Measurements from ENCODE around the gene MPHOSPH10. TPM values are rescaled to one million over a fixed set of nuclear protein-coding genes. Genes with fewer than 3 reads are reported as not detected.
"Not testable (repeated sequence)": the region's sequence is repeated elsewhere in the genome, so short reads cannot be mapped to it uniquely, and the experiment has no call there.

The MPHOSPH10 gene
- polyA plus RNA-seq (2012; ENCODE audit: insufficient read depth, insufficient read length), result 40.6 TPM

GRCh38 chr2:71130152-71130904 is at the start of gene MPHOSPH10, which contains the start of gene MCEE:
Gene MPHOSPH10 (plus strand): TSS chr2:71130634. CDS start chr2:71130666, 32 bp downstream.
Gene MCEE (minus strand): TSS chr2:71130229. CDS start chr2:71130219, 10 bp downstream.
- DNase-seq (ENCODE audit: low read depth, low spot score), result peak; percentile 87
- peak within 1 kb of the TSS; percentile 91 for H3K4me3 ChIP-seq (ENCODE audit: low read length)

- no peak overlapping the region for H3K4me3 ChIP-seq (ENCODE audit: low read length)
- no peak for DNase-seq (ENCODE audit: low read depth, low spot score)
These were observed 47.8 kb upstream of the MPHOSPH10 start for GRCh38 chr2:71082402-71083252.

GRCh38 chr2:71083297-71083696 is 47.1 kb upstream of the MPHOSPH10 start:
- not testable (repeated sequence) for H3K4me3 ChIP-seq (ENCODE audit: low read length); DNase-seq (ENCODE audit: low read depth, low spot score)

- H3K4me3 ChIP-seq (ENCODE audit: low read length); DNase-seq (ENCODE audit: low read depth, low spot score): not testable (repeated sequence)
These were observed 46.6 kb upstream of the MPHOSPH10 start for GRCh38 chr2:71083752-71084312.

- DNase-seq (ENCODE audit: low read depth, low spot score); H3K4me3 ChIP-seq (ENCODE audit: low read length): not testable (repeated sequence)
These were observed 45.0 kb upstream of the MPHOSPH10 start for GRCh38 chr2:71085325-71086003.

GRCh38 chr2:71089475-71089874 is 41.0 kb upstream of the MPHOSPH10 start:
- H3K4me3 ChIP-seq (ENCODE audit: low read length); DNase-seq (ENCODE audit: low read depth, low spot score): not testable (repeated sequence)

GRCh38 chr2:71091808-71092207 is 38.6 kb upstream of the MPHOSPH10 start:
- not testable (repeated sequence) for H3K4me3 ChIP-seq (ENCODE audit: low read length); DNase-seq (ENCODE audit: low read depth, low spot score)

- H3K4me3 ChIP-seq (ENCODE audit: low read length); DNase-seq (ENCODE audit: low read depth, low spot score): not testable (repeated sequence)
These were observed 37.8 kb upstream of the MPHOSPH10 start for GRCh38 chr2:71092491-71093260.

GRCh38 chr2:71100195-71100964 is 30.1 kb upstream of the MPHOSPH10 start:
- H3K4me3 ChIP-seq (ENCODE audit: low read length), result no peak overlapping the region
- peak; percentile 39 for DNase-seq (ENCODE audit: low read depth, low spot score)

GRCh38 chr2:71101656-71102055 is 28.8 kb upstream of the MPHOSPH10 start:
- H3K4me3 ChIP-seq (ENCODE audit: low read length), result no peak overlapping the region
- no peak for DNase-seq (ENCODE audit: low read depth, low spot score)

- no peak overlapping the region for H3K4me3 ChIP-seq (ENCODE audit: low read length)
- no peak for DNase-seq (ENCODE audit: low read depth, low spot score)
These were observed 27.3 kb upstream of the MPHOSPH10 start for GRCh38 chr2:71102981-71103681.

- no peak for DNase-seq (ENCODE audit: low read depth, low spot score)
- H3K4me3 ChIP-seq (ENCODE audit: low read length), result no peak overlapping the region
These were observed 26.6 kb upstream of the MPHOSPH10 start for GRCh38 chr2:71103809-71104208.

GRCh38 chr2:71106463-71106862 is 24.0 kb upstream of the MPHOSPH10 start:
- not testable (repeated sequence) for DNase-seq (ENCODE audit: low read depth, low spot score); H3K4me3 ChIP-seq (ENCODE audit: low read length)

- H3K4me3 ChIP-seq (ENCODE audit: low read length), result no peak overlapping the region
- DNase-seq (ENCODE audit: low read depth, low spot score), result no peak
These were observed 22.3 kb upstream of the MPHOSPH10 start for GRCh38 chr2:71108091-71108490.

- H3K4me3 ChIP-seq (ENCODE audit: low read length), result no peak overlapping the region
- DNase-seq (ENCODE audit: low read depth, low spot score), result no peak
These were observed 16.6 kb upstream of the MPHOSPH10 start for GRCh38 chr2:71113843-71114242.

- H3K4me3 ChIP-seq (ENCODE audit: low read length), result no peak overlapping the region
- DNase-seq (ENCODE audit: low read depth, low spot score), result no peak
These were observed 13.4 kb upstream of the MPHOSPH10 start for GRCh38 chr2:71117063-71117462.

- DNase-seq (ENCODE audit: low read depth, low spot score), result no peak
- no peak overlapping the region for H3K4me3 ChIP-seq (ENCODE audit: low read length)
These were observed 10.2 kb upstream of the MPHOSPH10 start for GRCh38 chr2:71120195-71120594.

Data from Jurkat, Clone E6-1 (cell line).